SHP77 treated with DMSO at 0.1 percent for 48 hours (cell line): Measurements from ENCODE around the gene THAP11.

Source experiments
- DNase-seq: peaks from one replicate; lab custom pipeline; 2025; lab: John Stamatoyannopoulos, UW

THAP11 gene

GRCh38 chr16:67841816-67842508 lies at the start of gene THAP11:
THAP11 (plus strand) TSS chr16:67842320; CDS start chr16:67842555, 235 bp downstream.
- DNase-seq: peak; percentile 90

GRCh38 chr16:67796099-67796718 lies 45.9 kb upstream of the THAP11 start:
- DNase-seq: no peak

GRCh38 chr16:67800338-67800926 lies 41.7 kb upstream of the THAP11 start:
- DNase-seq: no peak

GRCh38 chr16:67801241-67801640 lies 40.9 kb upstream of the THAP11 start:
- DNase-seq: no peak

GRCh38 chr16:67801883-67802282 lies 40.2 kb upstream of the THAP11 start:
- no peak for DNase-seq

GRCh38 chr16:67803894-67804293 lies 38.2 kb upstream of the THAP11 start:
- DNase-seq: no peak

- DNase-seq: no peak
Measured at GRCh38 chr16:67804853-67805542, 37.1 kb upstream of the THAP11 start.

GRCh38 chr16:67805718-67806427 lies 36.2 kb upstream of the THAP11 start:
- DNase-seq: no peak

GRCh38 chr16:67806428-67807147 lies 35.5 kb upstream of the THAP11 start, which contains the start of the genes RANBP10 and TSNAXIP1:
RANBP10 (minus strand) TSS chr16:67806560; CDS start chr16:67806536, 24 bp downstream.
TSNAXIP1 (plus strand) TSS chr16:67806889; CDS start chr16:67807150, 261 bp downstream.
- DNase-seq: peak; percentile 97

GRCh38 chr16:67807148-67807682 lies 34.9 kb upstream of the THAP11 start:
- no peak for DNase-seq

GRCh38 chr16:67811899-67812298 lies 30.2 kb upstream of the THAP11 start:
- no peak for DNase-seq

- DNase-seq: no peak
Measured at GRCh38 chr16:67814567-67814966, 27.6 kb upstream of the THAP11 start.

- DNase-seq: no peak
Measured at GRCh38 chr16:67820608-67821259, 21.4 kb upstream of the THAP11 start.

- no peak for DNase-seq
Measured at GRCh38 chr16:67822511-67822910, 19.6 kb upstream of the THAP11 start.

GRCh38 chr16:67825119-67825518 lies 17.0 kb upstream of the THAP11 start:
- no peak for DNase-seq

- DNase-seq: no peak
Measured at GRCh38 chr16:67825906-67826305, 16.2 kb upstream of the THAP11 start.

- no peak for DNase-seq
Measured at GRCh38 chr16:67828651-67829050, 13.5 kb upstream of the THAP11 start.

- DNase-seq: no peak
Measured at GRCh38 chr16:67833030-67833414, 9.1 kb upstream of the THAP11 start.

GRCh38 chr16:67833415-67834241 lies 8.5 kb upstream of the THAP11 start:
- peak; percentile 73 for DNase-seq

GRCh38 chr16:67834242-67834614 lies 7.9 kb upstream of the THAP11 start:
- no peak for DNase-seq
